ENCODE measurements around the gene SYCE3.

GRCh38 chr22:50595189-50595588, 32.5 kb upstream of the SYCE3 start:
- TF ChIP-seq POLR2A (IDR thresholded peaks at IDR 0.05) (no peak), CTCF (IDR thresholded peaks at IDR 0.05) (no peak)
